ENCODE data around the gene DAAM1.

DAAM1 gene

DNA sequence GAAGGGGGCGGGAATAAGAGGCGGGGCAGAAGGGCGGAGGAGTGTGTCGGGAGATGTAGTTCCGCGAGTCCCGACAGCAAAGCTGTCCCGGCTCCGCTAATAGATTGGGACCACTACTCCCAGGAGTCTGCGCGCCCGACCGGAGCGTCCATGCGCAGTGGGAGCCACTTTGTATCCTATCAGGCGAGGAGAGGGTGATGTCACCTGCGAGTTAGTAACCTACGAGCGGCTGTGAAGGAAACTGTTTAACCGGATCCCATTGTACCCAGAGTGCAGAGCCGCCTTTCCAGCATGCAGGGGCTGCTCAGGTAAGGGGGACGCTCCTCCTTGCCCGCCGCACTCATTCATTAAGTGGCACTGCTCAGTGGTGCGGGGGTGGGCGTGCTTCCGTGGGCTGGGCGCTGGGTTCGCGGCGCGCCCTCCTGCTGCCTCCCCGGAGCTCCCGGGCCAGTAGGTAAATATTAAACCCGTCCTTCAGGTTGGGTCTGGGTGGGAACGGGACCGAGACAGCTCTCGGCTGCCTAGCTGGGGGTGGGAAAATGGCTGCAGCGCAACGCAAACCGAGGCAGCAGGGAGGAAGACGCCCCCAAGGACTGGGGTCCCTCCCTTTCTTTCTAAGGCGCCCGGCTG, at the start of gene DAAM1:
TSS of gene DAAM1 (plus strand) at position 207 of the 630 bp plus-strand sequence. CDS start 74,811 bp downstream, outside the sequence.
- peak; percentile 80 to 95 for DNase-seq (ENCODE audit: low read depth in 1 of 2, low spot score in 1 of 2)

DNA sequence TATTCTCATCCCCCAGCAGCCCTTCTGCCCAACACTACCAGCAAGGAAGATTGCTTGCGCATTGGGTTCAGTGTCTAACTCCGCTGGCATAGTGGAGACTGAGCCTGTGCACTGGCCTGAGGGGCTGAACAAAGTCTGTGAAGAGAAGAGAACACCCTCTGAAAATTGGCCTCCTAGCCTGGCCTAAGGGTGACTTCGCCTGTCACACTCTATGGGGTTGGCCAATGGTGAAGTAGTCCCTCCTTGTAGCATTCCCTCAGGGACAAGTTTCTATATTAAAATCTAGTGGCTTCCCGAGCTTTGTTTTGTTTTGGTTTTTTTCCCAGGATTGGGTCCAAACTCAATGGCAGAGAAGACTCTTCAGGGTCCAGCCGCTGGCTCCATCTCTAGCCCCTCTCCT, 49.1 kb upstream of the DAAM1 start:
- no peak for DNase-seq (ENCODE audit: low read depth in 1 of 2, low spot score in 1 of 2)

DNA sequence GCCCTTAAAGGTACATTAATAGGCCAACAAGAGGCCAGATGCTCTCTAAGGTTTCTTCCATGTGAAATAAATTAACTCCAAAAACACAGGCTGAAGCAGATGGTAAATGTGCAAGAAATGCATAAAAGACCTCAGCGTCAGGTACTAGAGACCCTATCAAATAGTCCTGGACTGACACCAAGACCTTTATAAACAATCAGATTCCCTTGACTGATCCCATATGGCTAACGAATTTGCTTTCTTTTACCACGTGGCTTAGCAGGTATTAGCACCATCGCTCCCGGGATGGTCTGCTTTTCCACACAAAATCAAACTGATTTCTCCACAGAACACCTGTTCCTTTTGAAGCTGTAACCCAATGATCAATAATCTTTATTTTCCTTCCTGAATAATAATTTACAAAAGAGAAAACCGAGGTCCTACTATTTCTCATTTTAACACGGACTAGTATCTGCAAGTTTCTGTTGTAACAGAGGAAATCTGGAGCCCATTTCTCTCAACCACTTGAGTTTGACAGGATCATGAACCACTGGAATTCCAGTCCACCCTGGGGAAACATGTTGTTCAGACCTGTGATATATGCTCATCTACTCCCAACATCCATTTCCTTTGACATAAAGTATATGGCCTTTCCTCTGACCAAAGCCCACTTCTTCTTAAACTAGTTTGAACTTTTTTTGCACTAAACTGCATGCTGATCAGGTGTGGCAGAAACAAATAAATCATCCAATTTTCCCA, 48.2 kb upstream of the DAAM1 start:
- no peak for DNase-seq (ENCODE audit: low read depth in 1 of 2, low spot score in 1 of 2)

DNA sequence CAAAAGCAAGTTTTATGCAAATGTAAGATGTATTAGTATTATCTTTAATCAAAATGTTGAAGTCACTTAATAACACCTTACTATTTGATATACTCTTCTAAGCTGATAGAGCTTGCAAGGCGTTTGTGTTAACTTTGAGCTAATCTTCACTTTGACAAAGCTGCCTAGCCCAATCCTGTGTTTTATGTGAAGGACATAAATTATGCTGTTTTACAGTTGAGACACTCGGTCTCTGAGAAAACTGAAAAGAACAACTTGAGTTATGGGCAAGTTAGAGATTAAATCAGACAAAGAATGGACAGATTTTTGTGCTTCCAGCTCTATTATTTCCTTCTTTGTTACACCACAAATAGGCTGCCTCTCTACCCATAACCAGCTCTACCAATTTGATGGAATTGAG, 42.0 kb upstream of the DAAM1 start:
- no peak for DNase-seq (ENCODE audit: low read depth in 1 of 2, low spot score in 1 of 2)

- DNase-seq (ENCODE audit: low read depth in 1 of 2, low spot score in 1 of 2): no peak
Observed at GRCh38 chr14:59147007-59147406, 41.5 kb upstream of the DAAM1 start.

- no peak for DNase-seq (ENCODE audit: low read depth in 1 of 2, low spot score in 1 of 2)
Observed at GRCh38 chr14:59148334-59148900, 40.0 kb upstream of the DAAM1 start.

- DNase-seq (ENCODE audit: low read depth in 1 of 2, low spot score in 1 of 2): no peak
Observed at GRCh38 chr14:59150990-59151389, 37.5 kb upstream of the DAAM1 start.

DNA sequence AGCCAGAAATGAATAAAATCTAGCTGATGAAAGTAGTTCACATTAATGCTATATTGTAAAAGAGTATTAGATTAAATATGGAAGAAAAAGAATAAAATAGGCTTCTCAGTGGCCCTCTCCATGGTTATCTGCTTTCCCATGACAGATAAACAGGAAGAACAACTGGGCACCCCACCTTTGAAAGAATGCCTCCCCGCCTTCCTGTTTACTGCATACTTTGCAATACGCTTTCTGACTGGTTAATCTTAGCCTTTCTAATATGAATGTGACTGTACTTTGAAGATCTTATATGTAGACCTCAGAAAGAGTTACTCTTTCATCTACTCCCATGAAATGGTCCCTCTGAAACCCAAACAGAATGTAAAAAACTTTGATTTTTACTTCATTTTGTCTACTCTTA, 34.1 kb upstream of the DAAM1 start:
- DNase-seq (ENCODE audit: low read depth in 1 of 2, low spot score in 1 of 2): no peak

- DNase-seq (ENCODE audit: low read depth in 1 of 2, low spot score in 1 of 2): no peak
Observed at GRCh38 chr14:59155886-59156285, 32.6 kb upstream of the DAAM1 start.

DNA sequence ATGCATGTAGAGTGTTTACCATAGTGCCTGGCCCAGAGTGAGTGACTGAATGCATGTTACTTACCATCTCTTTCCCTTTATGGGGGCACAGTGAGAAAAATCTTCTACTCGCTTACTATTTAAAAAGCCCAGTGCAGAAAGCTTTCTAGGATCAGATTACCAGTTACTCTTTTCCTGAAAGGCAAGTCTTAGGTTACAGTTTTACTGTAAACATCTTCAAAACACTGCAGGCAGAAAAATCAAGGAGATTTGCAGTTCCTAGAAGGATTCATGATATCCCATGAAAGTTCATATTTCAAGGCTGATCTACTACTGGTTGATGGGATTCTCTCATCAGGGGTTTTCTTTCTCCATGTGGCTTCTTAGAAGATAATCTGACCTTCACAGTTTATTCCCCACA, 29.3 kb upstream of the DAAM1 start:
- no peak for DNase-seq (ENCODE audit: low read depth in 1 of 2, low spot score in 1 of 2)

DNA sequence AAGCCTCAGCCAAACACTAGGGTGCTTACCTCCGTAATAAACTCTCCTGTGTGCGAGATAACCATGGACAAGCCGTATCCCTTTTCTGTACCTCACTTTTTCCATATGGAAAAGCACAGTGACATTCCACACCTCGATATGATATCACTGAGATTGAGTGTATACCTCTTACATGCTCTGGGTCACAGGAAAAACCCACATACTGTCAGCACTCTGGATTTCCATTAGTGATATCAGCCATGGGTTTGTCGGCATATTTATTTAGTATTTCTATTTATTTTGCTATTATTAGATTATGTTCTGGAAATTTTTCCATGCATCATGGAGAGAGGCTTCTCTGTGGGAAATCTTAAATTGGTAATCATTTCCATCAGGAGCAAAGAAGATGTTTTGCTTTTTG, 28.0 kb upstream of the DAAM1 start:
- no peak for DNase-seq (ENCODE audit: low read depth in 1 of 2, low spot score in 1 of 2)

DNA sequence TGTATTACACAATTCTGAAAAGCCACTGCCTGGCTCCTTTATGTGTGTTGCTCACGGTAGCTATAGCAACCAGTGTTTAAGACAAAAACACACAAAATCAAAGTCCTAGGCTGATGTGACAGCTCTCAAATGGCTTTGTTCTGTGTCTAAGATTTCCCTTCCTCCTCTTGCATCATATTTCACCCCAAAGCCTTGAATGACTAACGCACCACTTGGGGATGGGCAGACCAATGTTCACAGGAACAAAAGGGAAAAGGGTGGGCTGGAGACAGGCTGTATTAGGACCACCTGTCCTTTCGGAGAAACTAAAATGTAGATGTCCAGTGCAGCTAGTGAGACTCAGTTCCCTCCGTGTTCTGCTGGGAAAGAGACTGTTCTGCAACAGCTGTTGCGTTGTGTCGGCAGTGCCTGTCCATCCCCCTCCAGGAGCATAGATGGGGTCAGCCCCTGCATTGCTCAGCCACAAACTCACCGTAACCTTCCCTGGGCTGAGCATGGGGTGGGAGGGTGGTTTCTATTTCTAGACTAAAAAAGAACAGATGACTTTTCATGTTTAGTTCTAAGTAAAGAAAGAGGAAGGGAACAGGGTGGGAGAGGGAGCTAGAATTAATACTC, 26.8 kb upstream of the DAAM1 start:
- no peak for DNase-seq (ENCODE audit: low read depth in 1 of 2, low spot score in 1 of 2)

- DNase-seq (ENCODE audit: low read depth in 1 of 2, low spot score in 1 of 2): no peak
Observed at GRCh38 chr14:59166258-59166657, 22.2 kb upstream of the DAAM1 start.

- DNase-seq (ENCODE audit: low read depth in 1 of 2, low spot score in 1 of 2): no peak
Observed at GRCh38 chr14:59175404-59175803, 13.1 kb upstream of the DAAM1 start.

DNA sequence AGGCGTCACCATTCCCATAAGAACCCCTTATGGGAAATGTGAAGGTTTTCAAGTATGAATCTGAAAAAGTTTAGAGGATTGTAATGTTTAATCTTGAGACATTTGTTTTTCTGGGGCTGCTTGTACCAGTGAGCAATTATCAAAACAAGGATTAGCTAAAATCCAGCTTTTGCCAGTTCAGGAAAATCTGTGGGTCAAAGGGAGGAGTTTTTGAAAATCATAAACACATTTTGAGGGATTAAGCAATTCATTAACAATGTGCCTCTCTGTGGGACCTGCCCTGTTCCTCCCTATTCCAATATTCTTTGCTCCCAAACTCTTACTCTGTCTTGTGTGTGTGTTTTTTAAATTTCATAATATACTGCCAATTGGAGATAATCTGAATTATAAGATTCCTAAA, 11.7 kb upstream of the DAAM1 start:
- no peak for DNase-seq (ENCODE audit: low read depth in 1 of 2, low spot score in 1 of 2)

- DNase-seq (ENCODE audit: low read depth in 1 of 2, low spot score in 1 of 2): no peak
Observed at GRCh38 chr14:59177262-59177661, 11.2 kb upstream of the DAAM1 start.

DNA sequence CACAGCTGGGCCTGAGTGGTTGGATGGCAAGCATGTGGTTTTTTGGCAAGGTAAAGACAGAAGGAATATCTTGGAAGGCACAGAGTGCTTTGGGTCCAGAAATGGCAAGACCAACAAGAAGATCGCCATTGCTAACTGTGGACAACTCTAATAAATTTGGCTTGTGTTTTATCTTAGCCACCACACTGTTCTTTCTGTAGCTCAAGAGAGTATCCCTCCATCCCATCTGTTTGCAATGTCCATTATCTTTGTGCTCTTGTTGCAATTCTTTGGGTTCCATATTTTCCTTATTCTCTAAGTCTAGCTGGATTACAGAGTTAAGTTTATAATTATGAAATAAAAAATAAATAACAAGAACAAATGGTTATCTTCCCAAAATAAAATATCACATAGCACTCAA, 6.7 kb upstream of the DAAM1 start:
- DNase-seq (ENCODE audit: low read depth in 1 of 2, low spot score in 1 of 2): no peak

DNA sequence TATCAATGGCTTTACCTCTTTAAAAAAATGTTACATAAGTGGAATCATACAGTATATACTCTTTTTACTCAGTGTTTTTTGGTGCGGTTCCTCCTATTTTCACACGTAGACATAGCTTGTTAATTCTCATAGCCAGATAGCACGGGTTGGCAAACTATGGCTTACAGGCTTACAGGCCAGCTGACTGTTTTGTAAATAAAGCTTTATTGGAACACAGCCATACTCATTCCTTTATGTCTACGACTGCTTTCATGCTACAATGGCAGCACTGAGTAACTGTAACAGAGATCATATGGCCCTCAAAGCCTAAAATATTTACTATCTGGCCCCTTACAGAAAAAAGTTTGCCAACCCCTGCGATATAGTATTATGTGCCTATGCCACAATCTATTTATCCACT, 5.8 kb upstream of the DAAM1 start:
- no peak for DNase-seq (ENCODE audit: low read depth in 1 of 2, low spot score in 1 of 2)

GRCh38 chr14:59183150-59183549, 5.3 kb upstream of the DAAM1 start:
- DNase-seq (ENCODE audit: low read depth in 1 of 2, low spot score in 1 of 2): no peak

DNA sequence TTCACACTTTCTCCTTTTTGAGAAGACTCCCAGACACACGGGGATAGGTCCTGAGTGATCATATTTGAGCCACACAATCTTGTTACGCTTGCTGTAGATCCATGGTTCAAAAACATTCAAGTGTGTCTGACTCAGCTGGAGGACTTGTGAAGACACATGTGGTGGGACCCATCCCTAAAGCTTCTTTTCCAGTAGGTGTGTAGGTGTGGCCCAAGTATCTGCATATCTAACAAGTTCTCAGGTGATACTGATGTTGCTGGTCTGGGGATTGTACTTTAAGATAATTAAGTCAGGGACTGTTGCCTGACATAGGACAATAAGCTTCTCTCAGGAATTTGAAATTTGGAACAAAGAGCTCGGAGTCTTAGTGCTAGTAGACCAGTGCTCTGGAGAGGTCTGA, 4.1 kb upstream of the DAAM1 start:
- DNase-seq (ENCODE audit: low read depth in 1 of 2, low spot score in 1 of 2): no peak

GRCh38 chr14:59185676-59186075, 2.8 kb upstream of the DAAM1 start:
- no peak for DNase-seq (ENCODE audit: low read depth in 1 of 2, low spot score in 1 of 2)

DNA sequence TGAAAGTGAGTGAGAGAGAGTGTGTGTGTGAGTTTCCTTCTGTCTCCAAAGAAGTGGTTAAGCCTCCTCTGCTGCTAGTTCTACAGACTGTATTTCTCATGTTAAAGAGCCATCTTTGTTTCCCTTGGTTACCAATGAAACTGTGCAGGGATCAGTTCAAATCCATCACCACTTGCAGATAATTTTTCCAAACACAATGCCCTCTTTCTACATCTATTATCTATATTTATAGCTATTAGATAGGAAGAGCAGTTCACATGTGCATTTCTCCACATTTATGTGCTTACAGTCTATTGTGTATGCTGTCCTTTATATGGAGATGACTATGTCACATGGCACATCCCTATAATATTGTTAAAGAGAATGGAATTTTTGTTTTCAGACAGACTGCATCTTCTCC, 2.2 kb upstream of the DAAM1 start:
- no peak for DNase-seq (ENCODE audit: low read depth in 1 of 2, low spot score in 1 of 2)

Data from activated CD4-positive, alpha-beta T cell treated with anti-CD3 and anti-CD28 coated beads, Interleukin-2, amount 50 U/mL, for 24 hours (primary cell).